Measurements from ENCODE around the gene HDAC1. TPM values are rescaled to one million over a fixed set of nuclear protein-coding genes. Genes with fewer than 3 reads are reported as not detected.
"Not testable (repeated sequence)": the region's sequence is repeated elsewhere in the genome, so short reads cannot be mapped to it uniquely, and the experiment has no call there.

Gene HDAC1
- 34.6 and 35.6 TPM in 2 replicates for total RNA-seq (2014; rRNA removed; shearing (Covaris generic))
- polyA plus RNA-seq (2014; cell fraction: nucleus; rRNA removed): 35.7 and 37.7 TPM in 2 replicates

DNA sequence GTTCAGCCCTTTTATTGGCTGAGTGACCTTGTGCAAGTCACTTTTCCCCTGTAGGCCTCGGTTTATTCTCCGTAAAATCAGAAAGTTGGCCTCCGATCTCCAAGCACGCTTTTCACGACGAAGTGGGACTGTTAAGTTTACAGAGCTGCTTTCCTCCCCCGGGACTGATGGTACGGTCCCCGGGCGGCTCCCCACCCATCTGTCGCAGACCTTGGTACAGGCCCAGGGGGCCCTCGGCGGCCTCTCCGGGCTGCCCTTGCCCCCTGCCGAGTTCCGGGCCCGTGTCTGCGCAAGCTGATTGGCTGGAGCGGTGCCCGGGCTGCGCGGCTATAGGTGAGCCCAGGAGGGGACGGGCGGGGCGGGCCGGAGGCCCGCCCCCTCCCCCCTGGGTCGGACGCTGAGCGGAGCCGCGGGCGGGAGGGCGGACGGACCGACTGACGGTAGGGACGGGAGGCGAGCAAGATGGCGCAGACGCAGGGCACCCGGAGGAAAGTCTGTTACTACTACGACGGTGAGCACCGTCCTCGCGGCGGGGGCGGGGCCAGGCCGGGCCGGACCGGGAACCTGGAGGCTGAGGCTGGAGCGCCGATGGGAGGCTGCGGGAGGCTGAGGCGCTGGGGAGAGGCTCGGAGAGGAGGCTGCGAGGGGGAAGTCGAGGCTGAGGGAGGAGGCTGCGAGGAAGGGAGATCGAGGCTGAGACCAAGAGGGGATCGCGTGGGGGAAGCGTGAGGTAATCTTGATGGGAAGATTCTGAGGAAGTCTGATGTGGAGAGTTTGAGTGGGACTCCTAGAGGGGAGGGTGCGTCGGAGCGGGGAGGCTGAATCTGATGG, at the start of gene HDAC1:
HDAC1 (plus strand) TSS at position 376 of the 831 bp plus-strand sequence; CDS start at position 463, 87 bp downstream.
- DNase-seq (ENCODE audit: extremely low read depth, low read depth): peak; percentile 92

DNA sequence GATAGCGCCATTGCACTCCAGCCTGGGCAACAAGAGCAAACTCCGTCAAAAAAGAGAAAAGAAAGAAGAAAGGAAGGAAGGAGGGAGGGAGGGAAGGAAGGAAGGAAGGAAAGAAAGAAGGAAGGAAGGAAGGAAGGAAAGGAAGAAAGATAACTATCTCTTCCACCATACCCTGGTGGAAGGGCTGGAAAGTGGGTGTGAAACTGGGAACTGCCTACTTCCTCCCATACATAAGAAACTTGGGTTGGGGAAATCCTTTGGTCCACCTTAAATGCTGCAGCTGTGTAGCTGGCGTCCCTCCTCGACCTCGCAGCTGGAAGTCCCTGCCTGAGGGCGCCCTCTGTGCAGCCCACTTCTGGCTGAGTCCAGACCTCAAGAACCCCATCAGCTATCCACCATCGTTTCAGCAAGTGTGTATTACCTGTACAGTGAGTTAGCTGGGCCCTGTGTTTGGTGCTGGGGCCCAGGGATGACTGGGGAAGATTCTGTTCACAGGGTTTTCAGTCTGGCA, 49.5 kb upstream of the HDAC1 start:
- no peak for DNase-seq (ENCODE audit: extremely low read depth, low read depth)

DNA sequence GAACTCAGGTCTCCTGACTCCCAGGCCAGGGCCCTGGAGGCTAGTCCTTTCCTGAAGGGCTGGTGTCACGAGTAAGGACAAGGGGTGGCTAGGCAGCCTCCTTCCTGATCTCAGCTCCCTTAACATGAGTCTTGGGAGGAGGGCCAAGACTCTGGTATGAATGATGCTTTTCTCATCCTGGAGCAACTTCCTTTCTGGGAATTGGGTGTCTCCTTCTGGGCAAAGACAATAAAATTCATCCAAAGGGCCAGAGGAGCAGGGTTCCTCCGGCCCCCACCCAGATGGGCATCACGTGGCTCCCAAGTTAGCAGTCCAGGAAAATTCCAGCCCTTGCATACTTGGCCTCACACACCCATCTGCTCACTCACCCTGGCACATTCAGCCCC, 45.0 kb upstream of the HDAC1 start, which contains the start of gene FAM167B:
FAM167B (plus strand) TSS at position 335 of the 386 bp plus-strand sequence. CDS start 200 bp downstream, outside the sequence.
- no peak for DNase-seq (ENCODE audit: extremely low read depth, low read depth)

DNA sequence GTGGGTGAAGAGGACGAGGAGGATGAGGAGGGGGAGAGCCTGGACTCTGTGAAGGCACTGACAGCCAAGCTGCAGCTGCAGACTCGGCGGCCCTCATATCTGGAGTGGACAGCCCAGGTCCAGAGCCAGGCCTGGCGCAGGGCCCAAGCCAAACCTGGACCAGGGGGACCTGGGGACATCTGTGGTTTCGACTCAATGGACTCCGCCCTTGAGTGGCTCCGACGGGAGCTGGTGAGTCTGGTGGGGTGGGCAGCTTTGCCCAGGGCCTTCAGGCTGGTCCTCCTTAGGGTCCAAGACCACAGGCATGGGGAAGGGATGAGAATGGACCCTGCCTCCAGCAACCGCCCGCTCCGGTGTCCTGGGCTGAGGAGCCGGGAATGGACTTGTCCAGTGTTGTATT, 44.4 kb upstream of the HDAC1 start:
- DNase-seq (ENCODE audit: extremely low read depth, low read depth): no peak

GRCh38 chr1:32247983-32248889, 43.6 kb upstream of the HDAC1 start:
- DNase-seq (ENCODE audit: extremely low read depth, low read depth): peak; percentile 52

DNA sequence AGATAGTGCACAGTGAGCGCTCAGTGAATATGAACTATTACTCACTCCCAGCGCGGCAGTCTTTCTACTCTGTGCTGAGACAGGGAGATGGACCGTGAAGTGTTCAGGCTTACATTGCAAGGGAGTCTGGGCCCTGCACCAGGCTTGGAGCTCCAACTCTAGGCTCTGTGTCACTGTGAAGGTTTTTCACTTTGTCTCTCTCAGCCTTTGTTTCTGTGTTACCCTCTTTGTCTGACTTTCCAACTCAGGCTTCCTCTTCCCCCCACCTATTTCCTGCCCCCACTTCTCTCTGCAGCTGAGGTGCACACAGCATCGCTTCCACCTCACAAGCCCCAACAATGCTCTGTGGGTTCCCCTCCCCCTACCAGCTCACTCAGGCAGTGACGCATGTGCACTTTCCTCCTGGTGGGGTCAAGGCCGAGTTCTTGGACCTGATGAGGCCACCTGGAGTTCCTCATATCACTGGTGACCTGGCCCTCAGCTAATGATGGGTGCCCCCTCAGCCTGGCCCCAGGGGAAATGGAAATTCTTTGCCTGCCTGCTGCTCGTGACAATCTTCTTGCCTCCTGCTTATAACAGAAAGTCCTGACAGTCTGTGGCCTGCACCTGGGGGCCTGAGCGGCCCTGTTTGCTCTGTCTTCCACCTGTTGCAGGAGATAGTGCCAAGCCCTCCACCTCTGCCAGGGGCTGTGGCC, 41.9 kb upstream of the HDAC1 start:
- DNase-seq (ENCODE audit: extremely low read depth, low read depth): no peak

DNA sequence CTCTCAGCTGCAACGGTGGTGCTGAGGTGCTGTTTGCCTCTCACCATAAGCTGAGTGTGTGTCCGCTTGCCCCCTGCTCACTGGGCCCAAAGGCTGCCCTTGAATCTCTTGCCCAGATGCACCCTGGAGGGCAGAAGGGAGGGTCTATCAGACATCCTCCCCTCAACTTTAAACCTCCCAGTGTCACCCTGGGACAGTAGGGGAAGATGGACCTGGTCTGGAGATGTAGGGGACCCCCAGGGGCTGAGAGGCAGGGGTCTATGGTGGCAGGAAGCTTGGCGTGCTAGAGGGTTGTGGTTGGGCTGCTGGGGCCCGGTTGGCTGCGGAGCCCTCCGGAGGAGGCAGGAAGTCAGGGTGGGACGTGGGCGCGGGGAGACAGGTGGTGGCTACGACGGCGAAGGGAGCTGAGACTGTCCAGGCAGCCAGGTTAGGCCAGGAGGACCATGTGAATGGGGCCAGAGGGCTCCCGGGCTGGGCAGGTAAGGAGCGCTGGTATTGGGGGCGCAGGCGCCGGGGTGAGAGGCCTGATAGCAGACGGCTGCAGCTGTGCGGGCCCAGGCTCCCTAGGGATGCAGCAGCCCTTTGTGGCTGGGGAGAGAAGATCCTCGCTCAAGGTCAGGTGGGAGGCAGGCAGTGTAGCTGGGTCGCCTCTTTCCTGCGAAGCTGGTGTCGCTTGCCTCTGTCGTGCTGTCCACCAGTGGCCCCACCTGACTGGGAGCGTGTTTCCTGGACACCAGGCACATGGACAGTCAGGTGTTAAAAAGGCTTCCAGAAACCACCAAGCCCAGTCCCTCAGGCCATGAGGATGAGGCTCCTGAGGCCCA, 40.8 kb upstream of the HDAC1 start, which contains the start of gene LCK:
LCK (plus strand) TSS at position 373 of the 824 bp plus-strand sequence. CDS start 23,065 bp downstream, outside the sequence.
- DNase-seq (ENCODE audit: extremely low read depth, low read depth): no peak

DNA sequence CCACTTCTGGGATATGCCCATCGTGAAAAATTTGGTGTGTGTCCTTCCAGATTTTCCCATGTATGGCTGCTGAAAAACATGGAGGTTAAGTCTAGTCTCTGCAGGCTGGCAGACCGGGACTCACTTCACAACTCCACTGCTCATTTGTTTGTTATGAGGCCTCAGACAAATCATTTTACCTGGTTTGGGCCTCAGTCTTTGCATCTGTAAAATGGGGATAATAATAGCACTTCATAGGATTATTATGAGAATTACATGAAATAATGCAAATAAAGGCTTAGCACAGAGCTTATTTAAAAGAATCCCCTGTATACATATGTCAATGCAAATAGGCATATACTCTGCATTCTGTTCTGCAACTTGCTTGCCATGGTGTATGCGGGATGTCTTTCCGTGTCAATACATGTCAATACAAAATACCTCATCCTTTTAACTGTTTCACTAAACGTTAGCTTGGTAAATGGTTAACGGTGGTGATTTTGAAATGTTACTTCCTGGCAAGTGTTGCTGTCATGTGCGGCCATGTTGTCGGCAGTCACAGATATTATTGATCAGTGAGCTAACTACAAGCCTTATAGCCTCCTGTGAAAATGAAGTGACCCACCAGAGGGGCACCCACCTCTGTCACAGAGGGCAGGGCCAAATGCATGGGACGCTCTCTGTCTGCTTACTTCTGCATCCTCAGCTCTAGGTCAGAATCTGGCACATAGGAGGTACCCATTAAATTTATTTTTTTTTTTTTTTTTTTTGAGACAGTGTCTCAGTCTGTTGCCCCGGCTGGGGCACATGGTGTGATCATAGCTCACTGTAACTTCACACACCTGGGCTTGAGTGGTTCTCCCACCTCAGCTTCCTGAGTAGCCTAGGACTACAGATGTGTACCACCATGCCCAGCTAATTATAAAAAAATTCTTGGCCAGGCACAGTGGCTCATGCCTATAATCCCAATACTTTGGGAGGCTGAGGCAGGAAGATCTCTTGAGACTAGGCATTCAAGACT, 36.5 kb upstream of the HDAC1 start:
- DNase-seq (ENCODE audit: extremely low read depth, low read depth): no peak

- no peak for DNase-seq (ENCODE audit: extremely low read depth, low read depth)
Measured at GRCh38 chr1:32256473-32257226, 35.2 kb upstream of the HDAC1 start.

GRCh38 chr1:32257227-32257508, 34.7 kb upstream of the HDAC1 start:
- no peak for DNase-seq (ENCODE audit: extremely low read depth, low read depth)

DNA sequence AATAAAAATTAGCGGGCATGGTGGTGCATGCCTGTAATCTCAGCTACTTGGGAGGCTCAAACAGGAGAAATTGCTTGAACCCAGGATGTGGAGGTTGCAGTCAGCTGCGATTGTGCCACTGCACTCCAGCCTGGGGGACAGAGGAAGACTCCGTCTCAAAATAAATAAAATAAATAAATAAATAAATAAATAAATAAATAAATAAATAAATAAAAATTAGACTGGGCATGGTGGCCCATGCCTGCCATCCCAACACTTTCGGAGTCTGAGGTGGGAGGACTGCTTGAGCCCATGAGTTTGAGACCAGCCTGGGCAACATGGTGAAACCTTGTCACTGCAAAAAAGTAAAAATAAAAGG, 28.7 kb upstream of the HDAC1 start:
- DNase-seq (ENCODE audit: extremely low read depth, low read depth): not testable (repeated sequence)

DNA sequence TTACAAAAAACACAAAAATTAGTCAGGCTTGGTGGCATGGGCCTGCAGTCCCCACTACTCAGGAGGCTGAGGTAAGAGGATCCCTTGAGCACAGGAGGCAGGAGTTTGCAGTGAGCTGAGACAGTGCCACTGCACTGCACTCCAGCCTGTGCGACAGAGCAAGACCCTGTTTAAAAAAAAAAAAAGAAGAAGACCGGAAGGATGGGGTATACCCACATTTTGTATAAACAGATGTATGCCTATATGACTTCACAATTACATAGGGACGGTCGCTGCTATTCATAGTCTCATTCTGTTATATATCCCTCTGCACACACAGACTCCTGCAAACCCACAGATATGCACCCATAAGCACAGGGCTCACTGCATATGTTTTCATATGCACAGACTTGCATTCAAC, 28.1 kb upstream of the HDAC1 start:
- DNase-seq (ENCODE audit: extremely low read depth, low read depth): no peak

DNA sequence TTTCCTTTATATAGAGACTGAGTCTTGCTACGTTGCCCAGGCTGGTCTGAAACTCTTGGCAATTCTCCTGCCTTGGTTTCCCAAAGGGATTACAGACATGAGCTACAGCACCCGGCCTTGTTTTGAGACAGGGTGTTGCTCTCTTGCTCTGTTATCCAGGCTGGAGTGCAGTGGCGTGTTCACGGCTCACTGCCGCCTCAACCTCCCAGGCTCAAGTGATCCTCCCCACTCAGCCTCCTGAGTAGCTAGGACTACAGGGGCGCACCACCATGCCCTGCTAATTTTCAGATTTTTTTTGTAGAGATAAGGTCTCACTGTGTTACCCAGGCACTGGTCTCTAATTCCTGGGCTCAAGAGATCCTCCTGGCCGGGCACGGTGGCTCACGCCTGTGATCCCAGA, 26.0 kb upstream of the HDAC1 start:
- no peak for DNase-seq (ENCODE audit: extremely low read depth, low read depth)

DNA sequence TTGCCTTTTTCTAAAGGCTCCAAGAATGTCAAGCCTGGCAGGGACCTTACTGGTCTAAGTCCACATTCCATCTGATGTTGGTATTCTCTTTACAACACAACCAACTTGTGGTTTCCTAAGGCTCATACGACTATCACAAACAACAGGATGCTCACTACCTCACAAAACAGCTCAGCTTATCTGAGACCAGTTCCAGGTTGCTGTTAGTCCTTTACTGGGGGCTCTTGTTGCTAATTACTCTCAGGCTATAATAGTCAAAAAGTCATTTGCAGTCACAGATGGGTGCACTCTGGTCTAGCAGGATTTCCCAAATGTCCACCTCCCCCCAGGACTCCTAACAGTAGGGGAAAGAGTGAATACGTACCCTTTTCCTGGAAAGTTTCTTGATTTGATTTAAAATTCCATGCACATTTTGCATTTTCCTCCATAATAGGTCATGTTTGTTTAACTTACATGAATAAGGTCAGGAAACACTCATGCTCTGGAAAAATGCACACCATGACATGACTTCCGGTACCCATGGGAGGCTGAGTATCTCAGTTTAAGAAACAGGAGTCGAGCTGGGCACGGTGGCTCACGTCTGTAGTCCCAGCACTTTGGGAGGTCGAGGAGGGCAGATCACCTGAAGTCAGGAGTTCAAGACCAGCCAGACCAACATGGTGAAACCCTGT, 24.8 kb upstream of the HDAC1 start:
- DNase-seq (ENCODE audit: extremely low read depth, low read depth): no peak

- DNase-seq (ENCODE audit: extremely low read depth, low read depth): no peak
Measured at GRCh38 chr1:32269744-32270143, 22.1 kb upstream of the HDAC1 start.

DNA sequence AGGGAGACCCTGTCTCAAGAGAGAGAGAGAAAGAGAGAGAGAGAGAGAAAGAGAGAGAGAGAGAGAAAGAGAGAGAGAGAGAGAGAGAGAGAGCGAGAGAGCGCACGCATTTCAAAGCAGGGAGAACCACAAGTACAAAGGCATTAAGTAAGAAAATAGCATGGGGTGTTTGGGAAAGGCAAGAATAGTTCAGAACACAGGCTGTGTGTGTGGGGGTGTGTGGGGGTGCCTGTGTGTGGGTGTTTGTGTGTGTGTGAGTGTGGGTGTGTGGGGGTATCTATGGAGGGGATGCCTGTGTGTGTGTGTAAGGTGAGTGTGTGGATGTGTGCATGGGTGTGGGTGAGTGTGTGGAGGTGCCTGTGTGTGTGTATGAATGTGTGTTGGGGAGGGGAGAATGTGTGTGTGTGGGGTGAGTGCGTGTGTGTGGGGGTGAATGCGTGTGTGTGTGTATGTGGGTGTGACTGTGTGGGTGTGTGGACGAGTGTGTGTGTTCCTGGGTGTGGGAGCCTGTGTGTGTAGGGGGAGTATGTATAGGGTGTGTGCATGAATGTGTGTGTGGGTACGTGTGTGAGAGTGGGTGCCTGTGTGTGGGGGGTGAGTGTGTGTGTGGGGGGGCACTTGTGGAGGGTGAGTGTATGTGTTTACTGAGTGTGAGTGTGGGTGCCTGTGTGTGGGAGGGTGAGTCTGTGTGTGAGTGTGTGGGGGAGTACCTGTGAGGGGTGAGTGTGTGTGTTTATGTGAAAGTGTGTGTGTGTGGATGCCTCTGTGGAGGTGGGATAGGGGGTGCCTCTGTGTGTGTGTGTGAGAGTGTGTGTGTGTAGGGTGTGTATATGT, 19.1 kb upstream of the HDAC1 start:
- DNase-seq (ENCODE audit: extremely low read depth, low read depth): no peak
